Measurements from ENCODE around the gene CCDC181. TPM values are rescaled to one million over a fixed set of nuclear protein-coding genes. Genes with fewer than 3 reads are reported as not detected.

Gene CCDC181
- total and polyA plus RNA-seq, 12 donors: 0.15 to 4.2 (median 1.3) TPM; not detected in 3

- intact Hi-C loops (cut with DNase I): no loop called here
- WGBS, 4 donors: 65 to 84% (median 77%) methylated on average over 4 of the region's 4 CpGs
- no peaks in the 10 kb centered on the region for H3K27me3 ChIP-seq
- no peak overlapping the region for H3K27ac ChIP-seq
- TF ChIP-seq POLR2A (IDR thresholded peaks at IDR 0.05) (no peak), CTCF (IDR thresholded peaks at IDR 0.05) (no peak)
- DNase-seq: no peak
- no peaks in the 10 kb centered on the region for H3K9me3 ChIP-seq (replicated peaks in 1 of 3)
- no peak overlapping the region for H3K4me3 ChIP-seq
- peaks cover 0 to 57% of the 10 kb centered on the region in 2 donors for H3K36me3 ChIP-seq (replicated peaks in 1 of 2)
- no peaks in the 10 kb centered on the region for H3K4me1 ChIP-seq (replicated peaks in 1 of 2)
These were observed 43.8 kb downstream of the CCDC181 start for GRCh38 chr1:169383449-169383848.

GRCh38 chr1:169381162-169381561, 46.1 kb downstream of the CCDC181 start:
- intact Hi-C loops (cut with DNase I): no loop called here
- no peak for TF ChIP-seq CTCF (IDR thresholded peaks at IDR 0.05)
- TF ChIP-seq POLR2A (IDR thresholded peaks at IDR 0.05): no peak
- peaks cover 0 to 59% of the 10 kb centered on the region in 2 donors for H3K36me3 ChIP-seq (replicated peaks in 1 of 2)

GRCh38 chr1:169371404-169371803, 55.9 kb downstream of the CCDC181 start:
- DNase-seq: no peak
- Histone ChIP-seq H3K27ac (no peak overlapping the region), H3K27me3 (no peaks in the 10 kb centered on the region), H3K4me3 (no peak overlapping the region), H3K36me3 (replicated peaks in 1 of 2) (peaks cover 0 to 14% of the 10 kb centered on the region in 2 donors), H3K4me1 (replicated peaks in 1 of 2) (peaks cover 8 to 12% of the 10 kb centered on the region in 2 donors), H3K9me3 (replicated peaks in 1 of 3) (no peaks in the 10 kb centered on the region)
- TF ChIP-seq POLR2A (IDR thresholded peaks at IDR 0.05): no peak
- TF ChIP-seq CTCF (IDR thresholded peaks at IDR 0.05): no peak
- 70 to 79% (median 74%) methylated on average over 1 of the region's 1 CpG for WGBS, 4 donors
- intact Hi-C loops (cut with DNase I): no loop called here

More at GRCh38 chr1:169381162-169381561, 46.1 kb downstream of the CCDC181 start:
- no peak for DNase-seq
- no peak overlapping the region for H3K4me3 ChIP-seq
- H3K9me3 ChIP-seq (replicated peaks in 1 of 3): no peaks in the 10 kb centered on the region
- no peaks in the 10 kb centered on the region for H3K27me3 ChIP-seq
- H3K4me1 ChIP-seq (replicated peaks in 1 of 2): no peaks in the 10 kb centered on the region
- no peak overlapping the region for H3K27ac ChIP-seq

- intact Hi-C loops (cut with DNase I): no loop called here
- H3K4me1 ChIP-seq (replicated peaks in 1 of 2): peaks cover 8 to 12% of the 10 kb centered on the region in 2 donors
- 0 to 1% (median 0%) methylated on average over 16 of the region's 16 CpGs for WGBS, 4 donors
- TF ChIP-seq CTCF (IDR thresholded peaks at IDR 0.05) (no peak), POLR2A (IDR thresholded peaks at IDR 0.05) (no peak)
- H3K27me3 ChIP-seq: no peaks in the 10 kb centered on the region
- peaks cover 0 to 13% of the 10 kb centered on the region in 2 donors for H3K36me3 ChIP-seq (replicated peaks in 1 of 2)
- H3K4me3 ChIP-seq: peak overlapping the region in 3 of 4 donors; percentile 9 to 72 (median 63)
- H3K27ac ChIP-seq: peak overlapping the region; percentile 50 to 85 (median 65)
- H3K9me3 ChIP-seq (replicated peaks in 1 of 3): no peaks in the 10 kb centered on the region
- peak in 5 of 7 donors; percentile 1 to 29 (median 18) for DNase-seq
These were observed 58.9 kb downstream of the CCDC181 start for GRCh38 chr1:169368406-169368769.

Measured in adrenal gland (tissue), 12 donors.